Transverse colon (tissue), 4 donors: ENCODE data around the gene WWC1. TPM values are rescaled to one million over a fixed set of nuclear protein-coding genes. Genes with fewer than 3 reads are reported as not detected.
A peak's percentile ranks its signal among the peaks of the same experiment; 100 is the strongest.

Source experiments
- DNase-seq: peaks from one replicate; pipeline ENCODE4 v3.0.0-alpha.2; 2019
- H3K27ac ChIP-seq, 4 donors: fragments of 200-600 bp; sonication (generic); 2 replicates each; pipeline ENCODE4 v1.5.1; 2016 to 2018; ENCODE audit warnings: inconsistent platforms in 4 of 4
- H3K27me3 ChIP-seq: fragments of 200-600 bp; sonication (generic); 2 replicates; pipeline ENCODE4 v1.5.1; 2017; ENCODE audit warnings: inconsistent platforms
- H3K36me3 ChIP-seq, 4 donors: fragments of 200-600 bp; sonication (generic); 2 replicates each; pipeline ENCODE4 v1.5.1; 2017 to 2019; ENCODE audit warnings: inconsistent platforms in 4 of 4
- H3K4me1 ChIP-seq, 4 donors: fragments of 200-600 bp; sonication (generic); 2 replicates each; pipeline ENCODE4 v1.5.1; 2017 to 2020; ENCODE audit warnings: inconsistent platforms in 4 of 4
- H3K4me3 ChIP-seq, 4 donors: fragments of 200-600 bp; sonication (generic); 1 replicate in 1 of 4; 2 replicates in 3 of 4; pipeline versions ENCODE4 v1.5.1 to v1.6.1; 2017 to 2019; ENCODE audit warnings: inconsistent platforms in 4 of 4
- H3K9me3 ChIP-seq, 2 donors: fragments of 200-600 bp; sonication (generic); 2 replicates each; pipeline ENCODE4 v1.5.1; 2017 to 2019; ENCODE audit warnings: inconsistent platforms in 2 of 2
- EP300 ChIP-seq: sonication (generic); formaldehyde crosslinking; IDR thresholded peaks from one replicate; pipeline ENCODE4 v1.6.1; 2017; ENCODE audit warnings: antibody characterized with exemption, low read depth
- POLR2A ChIP-seq: fragments of 450-650 bp; IDR thresholded peaks from one replicate; pipeline ENCODE4 v1.6.1; 2016; ENCODE audit warnings: antibody characterized with exemption, mild to moderate bottlenecking, moderate library complexity
- POLR2AphosphoS5 ChIP-seq, 3 donors: sonication (generic); formaldehyde crosslinking; IDR thresholded peaks; one replicate each; pipeline ENCODE4 v1.6.1; 2016; ENCODE audit warnings: antibody characterized with exemption in 3 of 3
- WGBS, 2 donors: methylation state at CpG; one replicate each; pipeline ENCODE4 v1.1.5; 2018; ENCODE audit warnings: low coverage in 1 of 2; 5-methylcytosine and 5-hydroxymethylcytosine counted together
- in situ Hi-C, 4 donors: fragments of 200-750 bp; cut with MboI; loops; one replicate each; pipeline versions ENCODE4 v1.15.0 to v1.15.1; 2017; ENCODE audit warnings: low sequenced_read_pairs in 3 of 4, low pct_ligation_motif_present in 1 of 4, low pct_unique_long_range_greater_than_20kb in 1 of 4
- intact Hi-C: fragments of 100-400 bp; cut with DNase I; formaldehyde crosslinking; loops from one replicate; pipeline ENCODE4 v1.15.1; 2023; ENCODE audit warnings: low total_unique reads
- total RNA-seq, 4 donors: library from RNA; depleted of rRNA; stranded (reverse); fragments of >200 nt; gene quantifications; one replicate each; pipeline ENCODE4 v1.1.0, GENCODE V29; 2016
- TF ChIP-seq, protein P1 (sequence below), 5 experiments: fragments of 200-600 bp in 3 of 5; fragments of 450-650 bp in 2 of 5; sonication (generic) in 3 of 5; IDR thresholded peaks; 1 replicate in 2 of 5; 2 replicates in 3 of 5; pipeline ENCODE4 v1.5.1; 2016 to 2017; ENCODE audit warnings: antibody characterized with exemption in 5 of 5, inconsistent platforms in 3 of 5, mild to moderate bottlenecking in 2 of 5, moderate library complexity in 1 of 5

Gene WWC1
- total RNA-seq, 4 donors from 2014 or later: 10.1 to 34.8 (median 16.8) TPM

- Histone ChIP-seq H3K36me3 (no peaks in the 10 kb centered on the region), H3K27me3 (no peaks in the 10 kb centered on the region), H3K4me1 (peaks cover 5 to 36% (median 27%) of the 10 kb centered on the region in 4 donors), H3K27ac (peak overlapping the region in 3 of 4 donors; percentile 75 to 76 (median 75)), H3K9me3 (no peaks in the 10 kb centered on the region), H3K4me3 (no peak overlapping the region)
- intact Hi-C loops: no loop called here
- in situ Hi-C loops: no loop called here
- TF ChIP-seq, protein P1, sequence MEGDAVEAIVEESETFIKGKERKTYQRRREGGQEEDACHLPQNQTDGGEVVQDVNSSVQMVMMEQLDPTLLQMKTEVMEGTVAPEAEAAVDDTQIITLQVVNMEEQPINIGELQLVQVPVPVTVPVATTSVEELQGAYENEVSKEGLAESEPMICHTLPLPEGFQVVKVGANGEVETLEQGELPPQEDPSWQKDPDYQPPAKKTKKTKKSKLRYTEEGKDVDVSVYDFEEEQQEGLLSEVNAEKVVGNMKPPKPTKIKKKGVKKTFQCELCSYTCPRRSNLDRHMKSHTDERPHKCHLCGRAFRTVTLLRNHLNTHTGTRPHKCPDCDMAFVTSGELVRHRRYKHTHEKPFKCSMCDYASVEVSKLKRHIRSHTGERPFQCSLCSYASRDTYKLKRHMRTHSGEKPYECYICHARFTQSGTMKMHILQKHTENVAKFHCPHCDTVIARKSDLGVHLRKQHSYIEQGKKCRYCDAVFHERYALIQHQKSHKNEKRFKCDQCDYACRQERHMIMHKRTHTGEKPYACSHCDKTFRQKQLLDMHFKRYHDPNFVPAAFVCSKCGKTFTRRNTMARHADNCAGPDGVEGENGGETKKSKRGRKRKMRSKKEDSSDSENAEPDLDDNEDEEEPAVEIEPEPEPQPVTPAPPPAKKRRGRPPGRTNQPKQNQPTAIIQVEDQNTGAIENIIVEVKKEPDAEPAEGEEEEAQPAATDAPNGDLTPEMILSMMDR (IDR thresholded peaks at IDR 0.05): no peak
- TF ChIP-seq POLR2AphosphoS5 (IDR thresholded peaks at IDR 0.05): no peak
- TF ChIP-seq POLR2A: no peak
- TF ChIP-seq EP300: no peak
- DNase-seq: no peak
- 59 to 75% methylated on average over 2 to 7 of the region's 7 CpGs for WGBS, 2 donors
These were observed 22.3 kb downstream of the WWC1 start for GRCh38 chr5:168313596-168314204.

- no peaks in the 10 kb centered on the region for H3K9me3 ChIP-seq
- peak overlapping the region; percentile 68 to 76 (median 75) for H3K27ac ChIP-seq
- intact Hi-C loops (no loop called here), in situ Hi-C loops (no loop called here)
- H3K36me3 ChIP-seq: no peaks in the 10 kb centered on the region
- H3K27me3 ChIP-seq: no peaks in the 10 kb centered on the region
- H3K4me3 ChIP-seq: no peak overlapping the region
- peaks cover 5 to 36% (median 27%) of the 10 kb centered on the region in 4 donors for H3K4me1 ChIP-seq
- DNase-seq: peak; percentile 88
- TF ChIP-seq POLR2A: no peak
- TF ChIP-seq, protein P1 (IDR thresholded peaks at IDR 0.05): peak in 2 of 5 experiments; percentile 37 to 46
- no peak for TF ChIP-seq EP300
- peak in 2 of 3 donors; percentile 31 to 64 for TF ChIP-seq POLR2AphosphoS5 (IDR thresholded peaks at IDR 0.05)
- WGBS, 2 donors: 12 to 47% methylated on average over 4 to 12 of the region's 12 CpGs
These were observed 23.4 kb downstream of the WWC1 start for GRCh38 chr5:168314735-168315411.

GRCh38 chr5:168315416-168316138 lies 24.1 kb downstream of the WWC1 start:
- no peak overlapping the region for H3K4me3 ChIP-seq
- peak overlapping the region; percentile 68 to 76 (median 75) for H3K27ac ChIP-seq
- intact Hi-C loops: no loop called here
- DNase-seq: no peak
- H3K4me1 ChIP-seq: peaks cover 5 to 36% (median 27%) of the 10 kb centered on the region in 4 donors
- H3K9me3 ChIP-seq: no peaks in the 10 kb centered on the region
- TF ChIP-seq, protein P1 (IDR thresholded peaks at IDR 0.05): peak in 1 of 5 experiments; percentile 5
- TF ChIP-seq EP300 (no peak), POLR2A (no peak), POLR2AphosphoS5 (IDR thresholded peaks at IDR 0.05) (no peak)
- H3K27me3 ChIP-seq: no peaks in the 10 kb centered on the region
- no peaks in the 10 kb centered on the region for H3K36me3 ChIP-seq
- in situ Hi-C loops: no loop called here
- 36 to 72% methylated on average over 3 to 10 of the region's 10 CpGs for WGBS, 2 donors

- WGBS, 2 donors: 48% methylated on average over 9 of the region's 9 CpGs; no CpG with 5 or more reads in 1 of the 2 donors
- DNase-seq: peak; percentile 76
- intact Hi-C loops (no loop called here), in situ Hi-C loops (no loop called here)
- no peaks in the 10 kb centered on the region for H3K36me3 ChIP-seq
- no peak for TF ChIP-seq POLR2A
- no peak for TF ChIP-seq EP300
- peak in 2 of 3 donors; percentile 25 to 60 for TF ChIP-seq POLR2AphosphoS5 (IDR thresholded peaks at IDR 0.05)
- TF ChIP-seq, protein P1 (IDR thresholded peaks at IDR 0.05): no peak
- no peaks in the 10 kb centered on the region for H3K27me3 ChIP-seq
- no peak overlapping the region for H3K4me3 ChIP-seq
- no peaks in the 10 kb centered on the region for H3K9me3 ChIP-seq
- H3K27ac ChIP-seq: peak overlapping the region; percentile 68 to 76 (median 75)
- H3K4me1 ChIP-seq: peaks cover 5 to 35% (median 27%) of the 10 kb centered on the region in 4 donors
These were observed 24.7 kb downstream of the WWC1 start for GRCh38 chr5:168316139-168316578.
